Ovary (tissue), 3 donors: ENCODE results near the gene CDCA7L.

Experiments
- CTCF ChIP-seq, 3 donors: fragments of 450-650 bp in 2 of 3; fragments of 200-600 bp in 1 of 3; IDR thresholded peaks; one replicate each; pipeline versions ENCODE4 v1.5.1 to v1.8.0; 2016 to 2022; ENCODE audit warnings: antibody characterized with exemption in 3 of 3, mild to moderate bottlenecking in 1 of 3
- POLR2A ChIP-seq: fragments of 450-650 bp; IDR thresholded peaks from one replicate; pipeline ENCODE4 v1.6.1; 2017; ENCODE audit warnings: antibody characterized with exemption, mild to moderate bottlenecking, moderate library complexity
- donor health status: DM: no; HTN: no; CAD: no.

- peak in 1 of 3 donors; percentile 13 for TF ChIP-seq CTCF (IDR thresholded peaks at IDR 0.05)
- TF ChIP-seq POLR2A: no peak
These were observed 864 bp downstream of the CDCA7L start for GRCh38 chr7:21944616-21945453.
